Muscle of back (tissue), 11 donors: ENCODE results near the gene TNRC6C. TPM values are rescaled to one million over a fixed set of nuclear protein-coding genes. Genes with fewer than 3 reads are reported as not detected.

ENCODE experiments used
- DNase-seq, 3 donors: peaks; one replicate each; pipeline versions ENCODE4 v3.0.0 to v3.0.0-alpha.2; 2013
- polyA plus RNA-seq, 10 donors: library from polyadenylated mRNA; unstranded; fragments of 120-200 nt; gene quantifications; one replicate each; pipeline ENCODE4 v1.2.1, GENCODE V29; 2013; ENCODE audit not compliant: insufficient read length in 10 of 10

Gene TNRC6C
- polyA plus RNA-seq, 10 donors, result 7.7 to 12.0 (median 10.1) TPM

- no peak for DNase-seq
Observed at GRCh38 chr17:78125138-78125913, 166.8 kb downstream of the TNRC6C start.

DNA sequence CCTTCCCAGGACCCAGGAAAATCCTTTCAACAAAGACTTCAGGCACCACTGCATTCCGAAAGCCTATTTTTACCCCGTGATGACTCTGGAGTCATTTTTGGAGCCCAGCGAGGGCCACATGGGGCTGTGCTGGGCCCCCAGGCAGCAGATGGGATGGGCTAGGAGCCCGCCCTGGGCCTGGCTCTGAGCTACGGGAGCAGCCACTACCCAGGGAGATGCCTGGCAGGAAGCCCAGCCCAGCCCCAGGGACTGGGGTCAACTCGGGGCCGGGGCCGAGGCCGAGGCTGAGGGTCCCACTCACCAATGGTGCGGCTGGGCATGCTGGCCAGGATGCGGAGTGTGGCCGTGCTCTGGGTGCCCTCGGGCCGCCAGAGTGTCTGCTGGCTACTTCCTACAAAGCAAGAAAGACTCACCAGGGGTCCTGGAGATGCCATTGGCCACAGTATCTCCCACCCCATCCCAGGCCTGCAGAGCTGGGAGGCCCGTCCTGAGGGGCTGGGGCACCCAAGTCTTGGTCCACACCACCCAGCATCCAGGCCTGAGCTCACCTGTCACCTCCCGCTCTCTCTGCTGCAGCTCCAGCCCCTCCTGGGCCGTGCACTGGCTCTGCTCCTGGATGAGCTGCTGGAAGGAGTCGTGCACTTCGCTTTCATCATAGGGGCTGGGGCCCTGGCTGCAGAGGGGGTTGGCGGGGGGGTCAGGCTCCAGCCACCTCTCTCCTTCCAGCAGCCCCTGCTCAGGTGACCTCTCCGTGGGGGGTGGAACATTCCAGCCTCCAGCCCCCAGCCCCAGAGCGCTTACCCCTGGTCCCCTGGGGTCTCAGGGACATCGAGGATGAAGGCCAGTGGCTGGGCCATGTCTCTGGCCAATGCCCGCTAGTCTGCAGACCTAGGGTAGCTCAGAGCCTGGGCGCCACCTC, 167.7 kb downstream of the TNRC6C start:
- DNase-seq, result peak in 1 of 3 donors; percentile 55

- no peak for DNase-seq
Observed at GRCh38 chr17:78126895-78127238, 168.4 kb downstream of the TNRC6C start.

DNA sequence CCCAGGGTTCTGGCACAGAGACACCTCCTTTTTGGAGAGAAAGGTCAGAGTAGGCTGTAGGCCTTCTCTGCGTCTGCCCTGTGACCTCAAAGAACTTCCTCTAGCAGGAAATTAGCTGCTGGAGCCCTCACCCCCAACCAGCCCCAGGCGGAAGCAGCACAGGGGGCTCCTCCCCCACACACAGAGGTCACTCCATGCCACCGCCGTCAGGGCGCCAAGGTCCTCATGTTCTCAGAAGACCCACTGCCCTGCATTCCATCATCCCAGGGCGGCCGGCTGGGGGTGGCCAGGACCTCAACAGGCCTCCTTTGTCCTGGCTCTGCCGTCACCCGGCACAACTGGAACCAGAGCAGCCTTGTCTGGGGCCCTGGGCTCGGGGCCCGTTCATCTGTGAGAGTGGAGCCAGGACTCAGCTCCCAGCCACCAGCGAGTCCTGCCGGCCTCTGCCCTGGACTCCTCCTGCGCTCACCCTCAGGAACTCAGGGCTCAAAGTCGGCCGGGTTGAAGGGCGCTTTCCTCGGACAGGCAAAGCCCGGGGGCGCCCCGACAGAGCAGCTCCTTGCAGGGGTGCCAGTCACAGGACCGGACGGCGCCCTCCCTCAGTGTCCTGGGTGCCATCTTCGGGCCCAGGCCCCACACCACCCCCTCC, 168.9 kb downstream of the TNRC6C start:
- peak in 1 of 3 donors; percentile 76 for DNase-seq

GRCh38 chr17:78127888-78128550, 169.5 kb downstream of the TNRC6C start:
- peak in 1 of 3 donors; percentile 70 for DNase-seq

DNA sequence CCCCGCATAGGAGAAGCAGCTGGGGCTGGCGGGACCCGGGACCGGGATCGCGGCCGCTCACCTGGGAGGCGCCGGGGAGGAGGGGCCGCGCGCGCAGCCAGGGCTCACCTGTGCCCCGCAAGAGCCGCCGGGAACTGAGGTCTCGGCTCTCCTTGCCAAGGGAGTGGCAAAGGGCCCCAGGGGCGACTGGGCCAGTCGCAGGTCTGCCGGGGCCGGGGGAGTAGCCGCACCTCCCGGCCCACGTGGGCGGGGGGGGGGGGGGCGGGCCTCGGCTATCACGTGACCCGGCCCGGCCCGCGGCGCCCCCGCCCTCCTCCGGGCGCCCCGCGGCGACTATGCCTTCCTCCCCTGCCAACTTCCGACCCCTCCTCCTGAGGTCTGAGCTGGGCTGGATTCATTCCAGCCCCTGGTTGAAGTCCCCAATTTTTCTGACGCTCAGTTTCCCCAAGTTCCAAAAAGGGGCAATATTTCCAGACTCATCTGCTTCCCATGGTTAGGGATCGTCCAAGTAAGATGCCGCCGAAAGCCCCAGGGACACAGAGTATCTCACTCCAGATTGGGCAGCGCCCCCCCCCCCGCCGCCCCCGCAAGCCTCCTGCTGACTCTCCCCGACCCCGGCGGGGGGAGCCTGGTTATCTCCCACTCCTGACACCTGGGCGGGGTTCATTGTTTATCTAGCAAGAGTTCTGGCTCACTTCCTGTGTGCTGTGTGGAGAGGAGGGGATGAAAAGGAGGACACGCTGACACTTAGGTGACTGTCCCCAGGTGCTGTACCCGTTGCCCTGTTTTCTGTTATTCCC, 170.2 kb downstream of the TNRC6C start, which contains the start of gene TMC6:
Gene TMC6, minus strand, starts transcription at position 205 of the 800 bp plus-strand sequence. CDS start 1,923 bp downstream, outside the sequence.
- peak in 1 of 3 donors; percentile 66 for DNase-seq

GRCh38 chr17:78129351-78130089, 171.0 kb downstream of the TNRC6C start:
- DNase-seq, result no peak

GRCh38 chr17:78130090-78130436, 171.6 kb downstream of the TNRC6C start:
- DNase-seq, result no peak

GRCh38 chr17:78130437-78131101, 172.1 kb downstream of the TNRC6C start, which contains the start of gene TMC8:
TMC8 (plus strand) TSS chr17:78130771; CDS start chr17:78131589, 818 bp downstream.
- peak in 1 of 3 donors; percentile 55 for DNase-seq

DNA sequence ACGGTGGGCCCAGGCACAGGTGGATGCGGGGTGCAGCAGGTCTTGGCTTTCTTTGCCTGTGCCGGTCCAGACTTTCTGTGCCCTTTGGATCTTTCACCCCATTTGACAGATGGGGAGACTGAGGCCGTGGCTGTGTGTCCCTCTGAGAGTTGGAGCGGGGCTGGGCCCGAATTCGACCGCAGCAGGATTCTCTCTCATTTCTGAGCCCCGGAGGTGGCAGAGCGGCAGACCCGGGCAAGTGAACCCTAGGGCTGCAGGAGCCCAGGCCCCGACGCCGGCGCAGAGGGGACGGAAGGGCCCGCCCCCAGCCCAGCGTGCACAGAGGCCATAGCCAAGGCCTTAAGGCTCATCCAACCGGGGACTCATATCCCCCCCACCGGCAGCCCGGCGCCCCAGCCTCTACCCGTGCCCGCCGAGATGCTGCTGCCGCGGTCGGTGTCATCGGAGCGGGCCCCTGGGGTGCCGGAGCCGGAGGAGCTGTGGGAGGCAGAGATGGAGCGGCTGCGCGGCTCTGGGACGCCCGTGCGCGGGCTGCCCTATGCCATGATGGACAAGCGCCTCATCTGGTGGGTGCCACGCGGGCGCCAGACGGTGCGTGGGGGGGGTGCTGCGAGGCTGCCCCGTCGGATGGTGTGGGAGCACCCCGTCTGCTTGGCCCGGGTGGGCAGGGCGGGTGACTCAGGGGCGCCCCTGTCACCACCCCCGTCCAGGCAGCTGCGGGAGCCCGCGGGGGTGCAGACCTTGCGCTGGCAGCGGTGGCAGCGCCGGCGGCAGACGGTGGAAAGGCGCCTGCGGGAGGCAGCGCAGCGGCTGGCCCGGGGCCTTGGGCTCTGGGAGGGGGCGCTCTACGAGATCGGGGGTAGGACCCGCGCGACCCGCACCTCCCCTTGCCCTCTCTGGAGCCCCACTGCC, 172.9 kb downstream of the TNRC6C start:
- DNase-seq, result peak in 1 of 3 donors; percentile 58

- DNase-seq, result peak in 1 of 3 donors; percentile 32
Observed at GRCh38 chr17:78132084-78132676, 173.7 kb downstream of the TNRC6C start.

DNA sequence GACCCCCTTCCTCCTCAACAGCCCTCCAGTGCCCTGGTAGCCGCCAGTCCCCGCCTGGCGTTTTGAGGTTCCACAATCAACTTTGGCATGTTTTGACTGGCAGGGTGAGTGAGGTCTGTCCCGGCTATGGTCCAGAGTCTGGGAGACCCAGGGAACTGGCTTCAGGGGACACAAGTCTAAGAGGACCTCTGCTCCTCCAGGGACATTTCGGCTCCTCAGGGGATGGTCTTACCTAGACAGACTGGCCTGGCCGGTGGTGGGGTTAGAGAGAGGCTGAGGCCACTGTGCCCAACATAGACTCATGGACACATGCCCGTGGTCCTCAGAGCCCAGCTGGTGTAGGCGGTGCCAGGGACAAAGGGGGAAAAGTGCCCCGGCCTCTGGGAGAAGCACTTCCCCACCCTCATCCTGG, 174.3 kb downstream of the TNRC6C start:
- DNase-seq, result peak in 1 of 3 donors; percentile 11

- DNase-seq, result peak in 1 of 3 donors; percentile 29
Observed at GRCh38 chr17:78133179-78133951, 174.9 kb downstream of the TNRC6C start.

DNA sequence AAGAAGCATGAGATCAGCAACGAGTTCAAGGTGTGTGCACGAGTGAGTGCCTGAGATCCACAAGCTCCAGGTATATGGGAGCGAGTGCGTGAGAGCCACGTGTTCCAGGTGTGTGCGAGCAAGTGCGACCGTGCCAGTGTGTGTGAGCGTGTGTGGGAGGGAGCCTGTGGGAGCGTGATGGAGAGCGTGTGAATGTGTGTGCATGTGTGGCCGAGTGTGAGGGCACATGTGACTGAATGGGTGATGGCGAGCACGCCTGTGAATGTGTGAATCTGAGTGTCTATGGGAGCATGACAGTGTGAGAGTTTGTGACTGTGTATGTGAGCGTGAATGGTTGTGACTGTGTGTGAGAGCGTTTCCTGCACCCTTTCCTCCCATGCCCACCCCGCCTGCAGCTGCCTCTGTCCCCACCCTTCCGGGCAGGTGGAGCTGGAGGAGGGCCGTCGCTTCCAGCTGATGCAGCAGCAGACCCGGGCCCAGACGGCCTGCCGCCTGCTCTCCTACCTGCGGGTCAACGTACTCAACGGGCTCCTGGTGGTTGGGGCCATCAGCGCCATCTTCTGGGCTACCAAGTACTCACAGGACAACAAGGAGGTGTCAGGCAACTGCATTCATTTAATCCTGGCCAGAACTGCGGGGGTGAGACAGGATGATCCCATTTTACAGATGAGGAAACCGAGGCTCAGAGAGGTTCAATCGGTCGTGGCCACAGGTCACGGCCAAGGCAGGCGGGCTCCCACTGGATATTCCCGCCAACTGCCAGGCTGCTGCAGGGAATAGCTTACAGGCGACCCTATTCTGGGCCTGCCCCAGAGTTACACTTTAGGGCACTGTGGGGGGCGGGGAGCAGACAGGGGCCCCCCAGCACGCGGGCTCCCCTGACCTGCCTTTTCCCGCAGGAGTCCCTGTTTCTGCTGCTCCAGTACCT, 175.7 kb downstream of the TNRC6C start:
- DNase-seq, result peak in 1 of 3 donors; percentile 48

DNA sequence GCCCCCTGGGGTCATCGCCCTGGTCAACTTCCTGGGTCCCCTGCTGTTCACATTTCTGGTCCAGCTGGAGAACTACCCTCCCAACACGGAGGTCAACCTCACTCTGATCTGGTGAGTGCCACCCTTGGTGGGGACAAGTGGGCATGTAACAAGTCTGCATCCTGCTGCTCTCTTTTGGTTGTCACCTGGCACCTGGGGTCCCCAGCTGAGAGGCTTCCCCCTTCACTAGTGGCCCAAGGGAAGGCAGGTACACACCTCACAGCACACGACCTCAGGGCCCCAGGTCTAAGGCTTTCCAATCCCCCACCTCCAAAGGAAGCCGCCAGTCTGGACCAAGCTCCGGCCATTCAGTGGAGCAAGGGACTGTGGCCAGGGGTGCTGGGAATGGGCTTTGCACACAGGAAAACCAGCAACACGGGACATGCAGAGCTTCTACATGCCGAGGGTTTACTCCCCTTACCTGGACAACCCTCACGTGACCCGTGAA, 176.4 kb downstream of the TNRC6C start:
- DNase-seq, result no peak
